Ovary (tissue), 3 donors: ENCODE results near the gene CFAP70.

Source experiments
- CTCF ChIP-seq, 3 donors: fragments of 450-650 bp in 2 of 3; fragments of 200-600 bp in 1 of 3; IDR thresholded peaks; one replicate each; pipeline versions ENCODE4 v1.5.1 to v1.8.0; 2016 to 2022; ENCODE audit warnings: antibody characterized with exemption in 3 of 3, mild to moderate bottlenecking in 1 of 3
- EP300 ChIP-seq: sonication (generic); formaldehyde crosslinking; IDR thresholded peaks from one replicate; pipeline ENCODE4 v1.6.1; 2017; ENCODE audit warnings: antibody characterized with exemption
- POLR2A ChIP-seq: fragments of 450-650 bp; IDR thresholded peaks from one replicate; pipeline ENCODE4 v1.6.1; 2017; ENCODE audit warnings: antibody characterized with exemption, mild to moderate bottlenecking, moderate library complexity
- donor health status: DM: no; HTN: no; CAD: no.

GRCh38 chr10:73366381-73367298, 8.0 kb upstream of the CFAP70 start:
- TF ChIP-seq POLR2A = no peak
- no peak for TF ChIP-seq CTCF (IDR thresholded peaks at IDR 0.05)
- TF ChIP-seq EP300 = no peak
